HUDEP-2 (cell line): ENCODE results near the gene TMEM8B.
"Not testable (repeated sequence)": the region's sequence is repeated elsewhere in the genome, so short reads cannot be mapped to it uniquely, and the experiment has no call there.

ENCODE experiments used
- DNase-seq, 76 experiments: peaks; one replicate each; lab custom pipeline; 2025; ENCODE audit not compliant: unreplicated experiment in 76 of 76; lab: John Stamatoyannopoulos, UW

The TMEM8B gene

DNA sequence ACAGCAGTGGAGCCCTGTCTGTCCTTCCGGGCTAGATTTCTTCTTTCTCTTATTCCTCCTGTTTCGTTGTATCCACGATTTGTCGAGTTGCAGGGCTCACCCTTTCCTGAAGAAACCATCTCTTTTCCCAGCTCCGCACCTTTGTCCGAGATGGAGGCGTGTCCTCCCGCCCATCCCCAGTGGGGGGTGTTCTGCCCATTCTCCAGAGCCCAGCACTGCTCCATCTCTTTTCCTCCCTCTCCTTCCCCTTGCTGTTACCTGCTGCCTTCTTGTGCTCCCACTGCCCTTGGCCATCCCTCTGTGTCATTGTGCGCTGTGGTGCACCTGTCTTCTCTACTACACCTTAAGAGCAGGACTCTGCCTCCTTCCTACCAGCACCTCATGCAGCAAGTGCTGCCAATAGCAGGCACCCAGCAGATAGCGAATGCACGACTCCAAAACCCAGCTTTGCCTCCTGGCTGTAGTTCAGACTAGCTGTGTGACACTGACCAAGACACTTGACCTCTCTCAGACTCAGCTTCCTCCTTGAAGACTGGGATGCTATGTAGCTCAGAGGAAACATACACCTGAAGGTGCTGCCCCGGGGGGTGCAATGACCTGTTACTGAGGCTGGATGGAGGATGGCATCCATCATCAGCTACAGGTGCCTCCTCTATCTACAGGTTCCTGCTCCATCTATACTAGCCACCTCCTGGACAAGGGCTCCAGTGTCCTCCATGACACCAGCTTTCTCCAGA, 32.3 kb downstream of the TMEM8B start:
- no peak for DNase-seq

DNA sequence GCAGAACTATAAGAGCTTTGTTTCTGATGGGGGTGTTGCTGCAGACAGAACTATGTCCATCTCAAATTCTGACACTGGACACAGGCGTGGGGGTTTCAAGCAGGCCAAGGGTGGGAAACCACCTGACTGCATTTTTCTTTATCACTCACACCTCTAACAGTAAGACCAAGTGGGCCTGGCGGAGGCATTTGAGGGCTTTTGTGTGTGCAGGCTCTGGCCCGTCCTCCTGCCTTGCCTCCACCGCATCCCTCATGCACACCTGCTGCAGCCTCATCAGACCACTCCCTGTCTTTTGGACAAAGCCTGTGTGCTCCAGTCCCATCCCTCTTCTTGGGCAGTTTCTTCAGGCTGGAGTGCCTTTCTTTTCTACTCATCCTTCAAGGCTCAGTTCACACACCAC, 33.3 kb downstream of the TMEM8B start:
- no peak for DNase-seq

DNA sequence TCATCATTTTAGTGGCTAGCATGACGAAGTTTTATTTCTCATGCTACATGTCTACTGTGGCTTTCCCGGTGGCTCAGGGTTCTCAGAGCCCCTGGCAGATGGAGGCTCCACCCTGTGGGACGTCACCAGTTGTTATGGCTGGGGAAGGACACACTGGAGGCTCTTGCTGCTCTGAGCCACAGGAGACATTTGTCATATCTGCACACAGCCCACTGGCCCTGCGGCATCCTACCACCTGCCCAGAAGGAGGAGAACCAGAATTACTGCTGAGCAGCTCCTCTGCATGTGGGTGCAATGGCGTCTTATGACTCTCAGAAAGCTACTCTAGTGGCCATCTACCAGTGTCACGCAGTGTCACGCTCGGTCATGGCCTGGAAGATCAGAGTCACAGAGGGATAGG, 34.6 kb downstream of the TMEM8B start:
- DNase-seq = no peak

DNA sequence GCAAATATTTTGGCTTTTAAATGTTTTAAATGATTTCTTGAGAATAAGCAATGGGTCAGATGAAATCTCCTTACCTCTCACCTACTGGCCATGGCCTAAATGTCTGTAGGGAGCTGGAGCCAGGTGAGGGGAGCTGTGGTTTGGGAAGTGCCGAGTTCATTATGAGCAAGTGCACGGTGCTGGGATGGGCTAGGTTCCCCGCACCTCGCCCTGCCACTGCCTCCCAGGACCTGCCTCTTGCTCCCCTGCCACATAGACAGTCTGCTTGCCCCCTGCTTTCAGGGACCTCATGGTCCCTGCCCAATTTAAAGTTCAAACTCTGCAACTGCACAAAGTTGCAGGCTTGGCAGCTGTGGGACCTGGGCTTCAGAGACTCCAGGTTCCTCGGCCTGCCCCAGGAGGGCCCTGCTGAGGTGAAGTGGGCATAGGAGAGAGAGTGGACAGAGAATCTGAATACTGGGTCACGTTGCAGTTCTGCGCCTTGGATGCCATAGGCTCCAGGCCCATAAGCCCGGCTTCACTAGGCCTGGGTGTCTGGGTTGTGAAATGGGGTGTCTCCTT, 35.7 kb downstream of the TMEM8B start:
- no peak for DNase-seq

DNA sequence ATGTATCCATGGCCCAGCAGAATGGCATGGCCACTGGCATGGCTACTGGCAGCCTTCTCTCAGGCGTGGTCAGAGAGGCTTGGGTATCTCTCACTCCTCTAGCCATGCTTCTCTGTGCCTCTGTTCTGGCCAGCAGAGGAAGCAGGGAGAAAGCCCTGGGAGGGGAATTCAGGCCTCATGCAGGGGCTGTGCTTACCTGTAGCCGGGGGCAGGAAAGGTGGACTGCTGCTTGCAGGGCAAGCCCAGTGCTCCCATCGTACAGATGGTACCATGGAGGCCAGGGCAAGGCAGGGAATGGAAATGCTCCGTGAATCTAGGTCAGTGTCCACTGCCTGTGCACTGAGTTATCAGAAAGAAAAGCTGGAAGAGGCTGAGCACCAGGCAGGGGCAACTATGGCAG, 38.5 kb downstream of the TMEM8B start:
- no peak for DNase-seq

DNA sequence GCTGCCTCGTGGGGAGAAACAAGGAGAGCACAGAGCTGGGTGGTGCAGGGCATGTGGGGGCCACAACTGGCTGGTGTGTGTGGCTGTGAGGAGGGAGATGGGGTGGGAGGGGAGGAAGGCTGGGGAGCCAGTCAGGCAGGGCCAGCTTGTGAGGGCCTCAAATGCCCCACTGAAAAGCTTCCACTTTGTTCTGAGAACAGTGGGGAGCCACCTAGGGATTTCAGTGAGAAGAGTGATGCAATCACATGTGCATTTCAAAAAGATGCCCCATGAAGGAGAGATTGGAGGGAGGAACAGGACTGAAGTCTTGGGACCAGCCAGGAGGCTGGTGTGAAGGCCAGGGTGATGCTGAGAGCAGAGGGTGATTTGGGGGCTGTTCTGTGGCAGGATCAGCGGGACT, 39.9 kb downstream of the TMEM8B start:
- no peak for DNase-seq

DNA sequence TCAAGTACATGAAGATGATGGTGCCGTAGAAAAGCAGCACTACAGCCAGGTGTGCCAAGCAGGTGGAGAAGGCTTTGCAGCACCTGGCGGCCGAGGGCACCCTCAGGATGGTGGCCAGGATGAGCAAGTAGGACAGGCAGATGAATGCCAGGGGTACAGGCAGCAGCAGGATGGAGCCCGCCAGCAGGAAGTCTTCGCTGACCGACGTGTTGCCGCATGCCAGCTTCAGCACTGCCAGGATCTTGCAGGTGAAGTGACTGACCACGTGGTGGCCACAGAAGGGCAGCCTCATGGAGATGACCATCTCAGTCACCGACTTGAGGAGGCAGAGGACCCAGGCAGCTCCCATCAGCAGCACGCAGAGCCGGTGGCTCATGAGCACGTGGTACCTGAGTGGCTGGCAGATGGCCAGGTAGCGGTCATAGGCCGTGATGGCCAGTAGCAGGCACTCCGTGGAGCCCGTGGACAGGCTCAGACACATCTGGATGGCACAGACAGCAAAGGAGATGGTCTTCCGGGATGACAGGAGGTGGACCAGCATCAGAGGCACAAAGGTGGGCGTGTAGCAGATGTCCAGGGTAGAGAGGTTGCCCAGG, 40.7 kb downstream of the TMEM8B start:
- DNase-seq = no peak

DNA sequence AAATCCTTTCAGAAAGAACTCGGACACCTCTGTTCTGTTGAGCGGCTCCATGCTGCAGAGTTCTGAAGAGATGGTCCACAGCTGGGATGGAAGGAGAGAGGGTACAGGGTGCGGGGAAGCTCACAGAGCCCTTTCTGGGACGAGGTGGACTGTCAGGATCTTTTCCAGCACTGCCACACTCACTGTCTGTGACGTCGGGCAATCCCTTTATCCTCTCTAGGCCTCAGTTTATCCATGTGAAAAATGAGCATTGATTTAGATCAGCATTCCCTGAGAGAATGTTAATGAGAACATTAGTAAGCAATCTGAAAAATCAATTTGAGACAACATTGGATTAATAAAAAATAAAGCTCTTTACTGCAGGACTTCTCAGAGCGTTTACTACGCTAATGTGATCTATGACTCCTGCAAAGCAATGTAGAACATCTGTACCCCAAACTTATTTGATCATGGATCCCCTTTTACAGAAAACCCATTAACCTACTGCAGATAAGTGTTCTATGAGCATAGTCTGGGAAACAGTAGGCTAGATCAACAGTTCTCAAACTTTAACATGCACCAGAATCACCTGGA, 41.4 kb downstream of the TMEM8B start, which contains the start of gene OR13J1:
OR13J1 (minus strand) TSS at position 51 of the 573 bp plus-strand sequence; CDS start at position 51, 0 bp downstream.
- DNase-seq = no peak

DNA sequence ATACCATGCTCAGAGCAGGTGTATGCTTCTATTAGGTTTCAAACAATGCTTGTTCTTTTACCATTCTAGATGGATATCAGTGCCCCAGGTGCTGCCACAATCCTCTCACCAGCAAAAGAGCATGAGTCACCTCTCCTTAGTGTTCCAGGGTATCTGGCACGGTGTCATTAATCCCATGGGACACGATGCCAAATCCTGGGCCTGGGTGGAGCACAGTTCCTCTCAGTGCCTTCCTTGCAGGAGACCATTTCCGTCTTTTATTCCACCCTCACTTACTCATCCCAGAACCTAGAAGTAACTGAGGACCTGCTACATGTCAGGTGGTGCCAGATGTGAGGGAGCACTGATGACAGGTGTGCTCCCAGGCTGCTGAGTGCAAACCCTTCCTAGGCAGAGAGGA, 42.5 kb downstream of the TMEM8B start:
- DNase-seq = no peak

DNA sequence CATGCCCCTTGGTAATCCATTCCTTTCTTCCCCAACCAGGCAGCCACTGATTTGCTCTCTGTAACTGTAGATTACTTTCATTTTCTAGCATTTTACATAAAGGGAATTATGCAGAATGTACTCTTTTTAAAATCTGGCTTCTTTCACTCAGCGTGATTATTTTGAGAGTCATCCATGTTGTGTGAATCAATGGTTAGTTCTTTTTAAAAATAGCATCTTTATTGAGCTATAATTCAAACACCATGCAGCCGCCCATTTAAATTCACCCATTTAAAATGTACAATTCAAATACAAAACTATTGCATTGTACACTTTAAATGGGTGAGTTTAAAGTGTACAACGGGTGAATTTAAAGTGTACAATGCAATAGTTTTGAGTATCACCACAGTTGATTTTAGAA, 43.5 kb downstream of the TMEM8B start:
- DNase-seq = no peak

DNA sequence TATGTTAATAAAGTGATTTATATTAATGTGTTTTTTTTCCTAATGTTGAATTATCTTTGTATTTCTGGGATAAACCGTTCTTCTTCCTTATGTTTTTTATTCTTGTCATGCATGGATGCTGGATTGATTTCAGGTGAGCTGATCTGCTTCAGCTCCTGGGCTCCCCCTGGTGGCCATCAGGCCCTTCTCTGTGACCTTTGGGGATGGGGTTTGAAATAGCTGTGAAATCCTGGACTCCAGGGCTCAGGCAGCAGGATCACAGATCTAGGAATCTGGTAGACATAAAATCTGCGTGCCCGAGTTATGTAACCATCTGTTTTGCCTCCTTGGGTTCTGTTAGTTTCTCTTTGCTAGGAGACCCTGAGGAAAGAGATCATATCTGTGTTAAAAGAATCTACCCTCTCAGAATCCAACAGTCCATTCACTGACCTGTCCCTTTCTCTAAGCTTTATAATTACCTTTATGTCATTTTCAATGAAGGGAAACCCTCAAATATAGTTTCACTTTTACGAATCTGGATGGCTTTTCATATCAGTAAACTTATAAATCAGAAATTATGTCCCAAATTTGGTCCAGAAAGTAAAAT, 53.3 kb downstream of the TMEM8B start:
- DNase-seq = peak in 57 of 76 experiments; percentile 5 to 75 (median 41)

DNA sequence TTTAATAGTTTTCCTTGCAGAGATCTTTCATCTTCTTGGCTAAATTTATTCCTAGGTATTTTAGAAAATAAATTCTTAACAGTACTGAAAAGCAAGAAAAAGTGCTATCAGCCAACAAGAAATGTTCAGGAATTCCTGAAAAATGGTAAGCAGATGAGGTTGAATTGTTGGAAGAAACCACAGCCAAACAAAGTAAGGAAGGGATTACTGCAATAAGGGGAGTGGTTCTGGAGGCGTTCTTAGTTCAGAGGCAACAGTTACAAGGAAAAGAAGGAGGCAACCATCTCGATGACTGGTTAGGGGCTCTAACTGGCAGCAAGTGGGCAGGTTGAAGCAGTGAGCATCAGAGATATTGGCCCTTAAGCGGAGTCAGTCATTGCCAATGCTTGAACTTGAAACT, 54.0 kb downstream of the TMEM8B start:
- no peak for DNase-seq

DNA sequence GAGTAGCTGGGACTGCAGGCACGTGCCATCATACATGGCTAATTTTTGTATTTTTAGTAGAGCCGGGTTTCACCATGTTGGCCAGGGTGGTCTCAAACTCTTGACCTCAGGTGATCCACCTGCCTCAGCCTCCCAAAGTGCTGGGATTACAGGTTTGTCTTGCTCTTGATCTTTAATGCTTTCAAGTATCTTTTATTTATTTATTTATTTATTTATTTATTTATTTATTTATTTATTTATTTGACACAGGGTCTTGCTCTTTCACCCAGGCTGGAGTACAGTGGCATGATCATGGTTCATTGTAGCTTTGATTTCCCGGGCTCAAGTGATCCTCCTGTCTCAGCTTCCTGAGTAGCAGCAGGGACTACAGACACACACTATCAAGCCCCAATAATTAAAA, 55.9 kb downstream of the TMEM8B start:
- DNase-seq = not testable (repeated sequence)

DNA sequence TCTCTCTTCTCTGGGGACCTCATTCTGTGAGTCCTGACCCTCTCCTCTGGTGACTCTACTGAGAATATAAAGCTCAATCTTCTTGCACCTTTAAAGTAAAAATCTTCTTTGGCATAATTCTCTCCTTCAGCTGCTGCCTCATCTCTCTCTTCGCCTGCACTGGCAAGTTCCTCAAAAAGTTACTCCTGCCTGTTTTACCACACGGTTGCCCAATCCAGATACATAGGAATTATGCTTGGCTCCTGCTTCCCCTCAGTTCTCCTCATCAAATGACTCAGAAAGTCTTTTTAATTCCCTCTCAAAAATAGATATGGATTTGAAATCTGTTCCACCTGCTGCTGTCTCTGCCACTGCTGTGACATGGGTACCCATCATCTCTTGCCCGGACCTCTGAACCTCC, 62.6 kb downstream of the TMEM8B start:
- no peak for DNase-seq

DNA sequence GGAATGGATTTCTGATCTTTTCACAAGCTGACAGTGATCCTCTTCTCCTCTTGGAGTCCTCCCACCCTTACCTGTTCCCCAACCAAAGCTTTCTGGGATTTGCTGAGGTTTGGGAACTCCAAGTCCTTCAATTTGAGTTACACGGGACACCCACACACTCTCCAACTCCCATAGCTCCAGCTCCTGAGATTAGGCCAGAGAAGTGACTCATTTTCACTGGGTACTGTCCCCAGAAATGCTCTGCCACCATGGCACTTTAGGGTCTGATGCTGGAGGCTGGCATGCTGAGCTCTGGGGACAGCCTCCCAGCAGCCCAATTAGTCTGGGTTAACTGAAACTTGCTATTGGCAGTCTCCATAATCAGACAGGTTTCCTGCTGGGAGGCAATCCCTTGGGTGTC, 63.0 kb downstream of the TMEM8B start:
- DNase-seq = no peak

DNA sequence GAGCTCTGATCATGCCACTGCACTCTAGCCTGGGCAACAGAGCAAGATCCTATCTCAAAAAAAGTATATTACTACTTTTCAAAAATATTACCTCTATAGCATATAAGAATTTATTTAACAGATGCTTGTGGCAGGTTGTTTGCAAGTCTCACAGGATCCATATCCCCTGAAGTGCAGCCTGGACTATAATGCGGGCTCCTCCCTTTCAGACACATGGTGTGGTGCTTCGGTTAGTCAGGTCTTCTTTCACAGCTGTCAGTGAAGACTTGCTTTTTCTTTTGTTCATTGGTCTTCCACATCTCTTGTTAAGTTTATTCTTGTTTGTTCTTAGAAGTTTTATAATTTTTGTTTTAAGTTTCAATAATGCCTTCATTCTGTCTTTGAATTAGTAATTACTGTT, 67.5 kb downstream of the TMEM8B start:
- no peak for DNase-seq

DNA sequence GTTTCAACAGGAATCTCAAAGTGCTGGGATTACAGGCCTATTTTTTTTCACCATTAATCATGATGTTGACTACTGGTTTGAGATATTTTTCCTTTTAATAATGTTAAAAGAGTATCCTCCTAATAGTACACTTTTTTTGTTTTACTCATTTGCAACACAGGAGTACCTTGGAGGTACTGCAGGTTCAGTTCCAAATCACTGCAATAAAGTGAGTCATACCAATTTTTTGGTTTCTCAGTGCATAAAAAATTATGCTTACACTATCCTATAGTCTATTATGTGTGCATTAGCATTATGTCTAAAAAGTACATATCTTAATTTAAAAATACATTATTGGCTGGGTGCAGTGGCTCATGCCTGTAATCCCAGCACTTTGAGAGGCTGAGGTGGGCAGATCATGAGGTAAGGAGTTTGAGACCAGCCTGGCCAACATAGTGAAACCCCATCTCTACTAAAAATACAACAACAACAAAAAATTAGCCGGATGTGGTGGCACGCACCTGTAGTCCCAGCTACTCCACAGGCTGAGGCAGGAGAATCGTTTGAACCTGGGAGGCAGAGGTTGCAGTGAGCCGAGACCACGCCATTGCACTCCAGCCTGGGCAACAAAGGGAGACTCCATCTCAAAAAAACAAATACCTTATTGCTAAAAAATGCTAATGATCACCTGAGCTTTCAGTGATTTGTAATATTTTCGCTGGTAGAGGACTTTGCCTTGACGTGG, 68.5 kb downstream of the TMEM8B start:
- not testable (repeated sequence) for DNase-seq

DNA sequence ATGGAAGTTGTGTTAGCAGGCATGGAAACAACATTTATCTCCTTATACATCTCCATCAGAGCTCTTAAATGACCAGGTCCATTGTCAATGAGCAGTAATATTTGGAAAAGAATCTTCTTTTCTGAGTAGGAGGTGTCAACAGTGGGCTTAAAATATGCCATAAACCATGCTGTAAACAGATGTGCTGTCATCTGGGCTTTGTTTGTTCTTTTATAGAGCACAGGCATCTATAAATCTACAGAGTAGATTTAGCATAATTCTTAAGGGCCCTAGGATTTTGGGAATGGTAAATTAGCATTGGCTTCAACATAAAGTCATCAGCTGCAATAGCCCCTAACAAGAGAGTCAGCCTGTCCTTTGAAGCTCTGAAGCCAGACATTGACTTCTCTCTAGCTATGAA, 69.3 kb downstream of the TMEM8B start:
- no peak for DNase-seq

DNA sequence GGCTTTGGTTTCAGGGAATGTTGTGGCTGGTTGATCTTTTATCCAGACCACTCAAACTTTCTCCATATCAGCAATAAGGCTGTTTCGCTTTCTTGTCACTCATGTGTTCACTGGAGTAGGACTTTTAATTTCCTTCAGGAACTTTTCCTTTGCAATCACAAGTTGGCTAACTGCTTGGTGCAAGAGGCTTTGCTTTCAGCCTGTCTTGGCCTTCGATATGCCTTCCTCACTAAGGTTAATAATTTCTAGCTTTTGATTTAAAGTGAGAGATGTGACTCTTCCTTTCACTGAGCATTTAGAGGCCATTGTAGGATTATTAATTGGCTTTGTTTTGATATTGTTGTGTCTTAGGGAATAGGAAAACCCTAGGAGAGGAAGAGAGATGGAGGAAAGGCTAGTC, 70.0 kb downstream of the TMEM8B start:
- DNase-seq = no peak

DNA sequence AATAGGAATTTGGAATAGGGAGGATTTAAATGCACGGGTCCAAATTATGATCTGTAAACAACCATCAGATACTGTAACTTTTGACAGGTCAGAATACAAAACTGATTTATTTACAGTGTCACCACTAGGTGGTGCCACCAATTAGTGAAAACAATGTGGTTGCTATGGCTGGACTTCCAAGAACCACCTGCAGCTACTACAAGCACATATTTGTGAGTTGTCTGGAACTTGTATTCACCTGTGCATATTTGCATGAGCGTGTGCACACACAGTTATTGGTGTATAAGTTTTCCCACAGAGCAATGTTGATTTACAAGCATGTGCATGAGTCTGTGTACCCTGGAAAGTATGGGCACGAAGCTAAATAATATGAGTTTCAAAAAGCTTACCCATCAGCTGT, 74.0 kb downstream of the TMEM8B start:
- peak in 26 of 76 experiments; percentile 3 to 39 (median 12) for DNase-seq

DNA sequence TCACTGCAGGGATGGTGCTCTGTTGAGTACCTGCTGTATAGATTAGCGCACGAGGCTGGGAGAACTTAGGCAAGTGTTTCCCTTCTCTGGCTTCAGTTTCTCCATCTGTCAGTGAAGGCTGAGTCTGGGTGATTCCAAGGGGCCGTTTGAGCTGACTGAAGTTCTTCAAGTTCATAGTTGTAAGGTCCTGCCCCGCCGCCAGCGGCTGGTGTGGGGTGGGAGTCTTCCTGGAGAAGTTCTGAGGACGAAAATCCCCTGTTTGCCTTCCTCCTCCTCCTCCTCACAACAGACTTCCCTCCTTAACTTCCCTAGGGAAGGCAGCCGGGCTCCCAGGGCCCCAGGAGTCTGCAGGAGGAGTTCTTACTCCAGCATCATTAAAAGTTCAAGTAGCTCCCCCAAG, 75.3 kb downstream of the TMEM8B start:
- no peak for DNase-seq
